Endothelial cell (in vitro differentiated cells): ENCODE data around the gene STAG1. TPM values are rescaled to one million over a fixed set of nuclear protein-coding genes. Genes with fewer than 3 reads are reported as not detected.

Experiments used
- DNase-seq: peaks from one replicate; pipeline ENCODE4 v3.0.0; 2021; ENCODE audit warnings: low spot score
- H3K27ac Mint-ChIP-seq: one replicate; pipeline ENCODE4 v1.8.0; 2021; ENCODE audit warnings: mixed read lengths, inconsistent platforms; ENCODE audit not compliant: unreplicated experiment
- H3K27me3 Mint-ChIP-seq: one replicate; pipeline ENCODE4 v1.8.0; 2021; ENCODE audit warnings: mild to moderate bottlenecking, moderate library complexity, mixed read lengths, inconsistent platforms; ENCODE audit not compliant: unreplicated experiment
- H3K36me3 Mint-ChIP-seq: one replicate; pipeline ENCODE4 v1.8.0; 2021; ENCODE audit warnings: mild to moderate bottlenecking, low read depth, mixed read lengths, inconsistent platforms; ENCODE audit not compliant: unreplicated experiment
- H3K4me1 Mint-ChIP-seq: one replicate; pipeline ENCODE4 v1.8.0; 2021; ENCODE audit warnings: mild to moderate bottlenecking, mixed read lengths, inconsistent platforms; ENCODE audit not compliant: unreplicated experiment
- H3K4me3 Mint-ChIP-seq: one replicate; pipeline ENCODE4 v1.8.0; 2021; ENCODE audit warnings: mild to moderate bottlenecking, mixed read lengths, inconsistent platforms; ENCODE audit not compliant: unreplicated experiment
- H3K9me3 Mint-ChIP-seq: one replicate; pipeline ENCODE4 v1.8.0; 2021; ENCODE audit warnings: mixed read lengths, inconsistent platforms; ENCODE audit not compliant: unreplicated experiment
- CTCF ChIP-seq: fragments of 200-600 bp; sonication (generic); IDR thresholded peaks from one replicate; pipeline ENCODE4 v1.5.0; 2021; ENCODE audit warnings: antibody characterized with exemption; ENCODE audit not compliant: unreplicated experiment
- total RNA-seq: library from RNA; stranded (reverse); fragmentation: NEBNext Ultra II Directional; extraction: Animal tissue kit (Norgen Biotek cat#: 25700); gene quantifications from one replicate; pipeline ENCODE4 v1.2.1, GENCODE V29; 2021; ENCODE audit not compliant: unreplicated experiment

Gene STAG1
- total RNA-seq, 1 donor from 2014 or later: 30.0 TPM

DNA sequence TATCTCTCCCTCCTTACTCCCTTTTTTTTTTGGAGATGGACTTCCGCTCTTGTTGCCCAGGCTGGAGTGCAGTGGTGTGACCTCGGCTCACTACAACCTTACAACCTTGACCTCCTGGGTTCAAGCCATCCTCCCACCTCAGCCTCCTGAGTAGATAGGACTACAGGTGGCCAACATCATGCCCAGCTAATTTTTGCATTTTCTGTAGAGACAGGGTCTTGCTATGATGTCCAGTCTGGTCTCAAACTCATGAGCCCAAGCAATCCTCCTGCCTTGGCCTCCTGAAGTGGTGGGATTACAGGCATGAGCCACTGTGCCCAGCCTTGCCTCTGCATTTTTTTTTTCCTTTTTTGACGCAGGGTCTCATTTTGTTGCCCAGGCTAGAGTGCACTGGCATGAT, 17.1 kb downstream of the STAG1 start:
- no peaks in the 10 kb centered on the region for H3K36me3 Mint-ChIP-seq
- H3K9me3 Mint-ChIP-seq: no peaks in the 10 kb centered on the region
- peak overlapping the region; percentile 72 for H3K27ac Mint-ChIP-seq
- no peaks in the 10 kb centered on the region for H3K27me3 Mint-ChIP-seq
- H3K4me3 Mint-ChIP-seq: no peak overlapping the region
- H3K4me1 Mint-ChIP-seq: peaks cover 29% of the 10 kb centered on the region
- DNase-seq: no peak
- no peak for TF ChIP-seq CTCF

GRCh38 chr3:136734382-136735070, 17.7 kb downstream of the STAG1 start:
- no peaks in the 10 kb centered on the region for H3K36me3 Mint-ChIP-seq
- no peak for TF ChIP-seq CTCF
- peak overlapping the region; percentile 72 for H3K27ac Mint-ChIP-seq
- H3K4me3 Mint-ChIP-seq: no peak overlapping the region
- H3K9me3 Mint-ChIP-seq: no peaks in the 10 kb centered on the region
- DNase-seq: no peak
- H3K27me3 Mint-ChIP-seq: no peaks in the 10 kb centered on the region
- H3K4me1 Mint-ChIP-seq: peaks cover 29% of the 10 kb centered on the region

GRCh38 chr3:136733317-136733833, 18.8 kb downstream of the STAG1 start:
- no peaks in the 10 kb centered on the region for H3K36me3 Mint-ChIP-seq
- H3K27ac Mint-ChIP-seq: no peak overlapping the region
- TF ChIP-seq CTCF: no peak
- no peaks in the 10 kb centered on the region for H3K9me3 Mint-ChIP-seq
- H3K4me1 Mint-ChIP-seq: peaks cover 29% of the 10 kb centered on the region
- H3K4me3 Mint-ChIP-seq: no peak overlapping the region
- DNase-seq: no peak
- no peaks in the 10 kb centered on the region for H3K27me3 Mint-ChIP-seq

DNA sequence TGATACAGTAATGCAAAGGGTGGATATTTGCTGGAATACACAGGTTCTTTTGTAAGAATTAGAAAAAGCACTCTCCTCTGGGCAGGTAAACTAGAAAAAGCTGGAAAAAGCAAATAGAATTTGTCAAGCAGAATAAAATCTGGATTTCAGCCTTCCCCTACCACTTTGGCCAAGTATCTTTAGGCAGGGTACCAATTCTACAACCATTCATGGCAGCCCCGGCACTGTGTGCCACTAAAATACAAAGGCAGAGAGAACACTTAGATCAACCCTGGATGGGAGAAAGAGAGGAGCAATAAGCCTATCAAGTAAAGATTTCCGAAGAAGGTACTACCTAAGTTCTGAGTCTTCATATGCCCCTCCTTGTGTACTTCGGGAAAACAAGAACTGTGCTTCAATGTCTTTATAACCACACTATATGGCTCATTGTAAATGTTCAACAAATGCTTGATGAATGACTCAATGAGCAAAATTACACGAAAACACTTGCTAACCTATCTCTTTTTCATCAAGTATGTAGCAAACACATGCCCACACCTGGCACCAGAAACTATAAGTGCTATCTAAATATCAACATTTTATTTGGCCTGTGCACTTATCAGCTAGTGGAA, 20.8 kb downstream of the STAG1 start:
- Mint-ChIP-seq H3K4me3 (no peak overlapping the region), H3K27me3 (no peaks in the 10 kb centered on the region), H3K36me3 (no peaks in the 10 kb centered on the region), H3K27ac (no peak overlapping the region), H3K9me3 (no peaks in the 10 kb centered on the region), H3K4me1 (peaks cover 19% of the 10 kb centered on the region)
- no peak for DNase-seq
- TF ChIP-seq CTCF: no peak

GRCh38 chr3:136730595-136731273, 21.4 kb downstream of the STAG1 start:
- H3K4me3 Mint-ChIP-seq: no peak overlapping the region
- DNase-seq: no peak
- H3K4me1 Mint-ChIP-seq: peaks cover 14% of the 10 kb centered on the region
- no peak for TF ChIP-seq CTCF
- no peaks in the 10 kb centered on the region for H3K36me3 Mint-ChIP-seq
- no peaks in the 10 kb centered on the region for H3K9me3 Mint-ChIP-seq
- H3K27ac Mint-ChIP-seq: no peak overlapping the region
- H3K27me3 Mint-ChIP-seq: no peaks in the 10 kb centered on the region
